Measurements from ENCODE around the gene DUOXA1.

DUOXA1 gene

GRCh38 chr15:45122719-45123118 lies 7.0 kb downstream of the DUOXA1 start:
- no peak for TF ChIP-seq CTCF (IDR thresholded peaks at IDR 0.05; ENCODE audit: insufficient read depth, missing control alignments)
- no peak for DNase-seq (ENCODE audit: insufficient read length, low spot score)
- FAIRE-seq, result no peak

- TF ChIP-seq CTCF (IDR thresholded peaks at IDR 0.05; ENCODE audit: insufficient read depth, missing control alignments), result no peak
- DNase-seq (ENCODE audit: insufficient read length, low spot score) (no peak), FAIRE-seq (no peak)
These were observed 7.8 kb downstream of the DUOXA1 start for GRCh38 chr15:45121706-45122417.

GRCh38 chr15:45121020-45121419 lies 8.7 kb downstream of the DUOXA1 start:
- DNase-seq (ENCODE audit: insufficient read length, low spot score) (no peak), FAIRE-seq (no peak)
- TF ChIP-seq CTCF (IDR thresholded peaks at IDR 0.05; ENCODE audit: insufficient read depth, missing control alignments), result no peak

GRCh38 chr15:45120081-45120972 lies 9.4 kb downstream of the DUOXA1 start:
- DNase-seq (ENCODE audit: insufficient read length, low spot score) (no peak), FAIRE-seq (no peak)
- TF ChIP-seq CTCF (IDR thresholded peaks at IDR 0.05; ENCODE audit: insufficient read depth, missing control alignments), result no peak

- FAIRE-seq (no peak), DNase-seq (ENCODE audit: insufficient read length, low spot score) (no peak)
- TF ChIP-seq CTCF (IDR thresholded peaks at IDR 0.05; ENCODE audit: insufficient read depth, missing control alignments), result no peak
These were observed 10.7 kb downstream of the DUOXA1 start for GRCh38 chr15:45118996-45119395.

GRCh38 chr15:45118131-45118588 lies 11.5 kb downstream of the DUOXA1 start:
- DNase-seq (ENCODE audit: insufficient read length, low spot score) (peak; percentile 98), FAIRE-seq (peak; percentile 21)
- TF ChIP-seq CTCF (IDR thresholded peaks at IDR 0.05; ENCODE audit: insufficient read depth, missing control alignments), result peak; percentile 100
